Heart left ventricle (tissue), 13 donors: ENCODE data around the gene PMEPA1.

Experiments
- CTCF ChIP-seq, 12 donors: fragments of 200-600 bp; sonication (generic) in 4 of 12; IDR thresholded peaks; one replicate each; pipeline versions ENCODE4 v1.5.0 to v1.8.0; 2018 to 2022; ENCODE audit warnings: antibody characterized with exemption in 12 of 12, mild to moderate bottlenecking in 5 of 12
- POLR2A ChIP-seq, 2 donors: fragments of 450-650 bp; IDR thresholded peaks; one replicate each; pipeline ENCODE4 v1.6.1; 2017; ENCODE audit warnings: antibody characterized with exemption in 2 of 2, mild to moderate bottlenecking in 2 of 2, moderate library complexity in 2 of 2
- donor health status: ischemic (EF 13 %, LVEDD 7.1; RV severe dilation, severe dysfunction).
- donor health status: DM: no; HTN: yes; CAD: no.
- donor health status: DM: no; HTN: no; CAD: no.
- donor health status: ischemic (EF 25% LVEDD 6.9; RV normal size, moderate dysfunction).
- donor health status: ischemic (EF 25% LVEDD 5.7; RV mildly dilated, moderate dysfunction).
- donor health status: ischemic (EF 35%, LVEDD 5.7; RV mildly dilated, moderate dysfunction).
- donor health status: nonischemic (EF 11% LVEDD 7.7; RV severe dilation, severe dysfunction).
- donor health status: DM: yes; HTN: yes; CAD: no.
- donor health status: PGD.
- donor health status: ischemic (EF 29% LVEDD 5.4; RV normal size, mild dysfunction).
- donor health status: nonischemic (EF 23%, LVEDD 6.1; RV moderate dilation, normal function).

DNA sequence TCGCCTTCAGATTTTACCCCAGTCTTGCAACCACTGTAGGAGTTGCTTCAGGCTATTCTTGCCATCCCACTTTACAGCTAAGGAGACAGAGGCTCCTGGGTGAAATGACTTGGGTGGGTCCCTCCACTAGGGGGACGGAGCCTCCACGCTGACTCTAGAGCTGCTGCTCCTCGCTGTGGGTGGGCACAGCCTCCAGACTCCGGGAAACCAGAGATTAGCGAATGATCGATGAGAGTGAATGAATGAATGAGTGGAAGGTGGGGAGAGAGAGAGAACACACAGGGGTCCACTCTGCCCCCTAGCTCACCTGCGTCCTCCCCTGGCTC is 100.0 kb downstream of the PMEPA1 start:
- TF ChIP-seq CTCF (IDR thresholded peaks at IDR 0.05): no peak
- TF ChIP-seq POLR2A (IDR thresholded peaks at IDR 0.05): no peak
